GM12878 (cell line): Measurements from ENCODE around the gene GPC6. TPM values are rescaled to one million over a fixed set of nuclear protein-coding genes. Genes with fewer than 3 reads are reported as not detected.
"Not testable (repeated sequence)": the region's sequence is repeated elsewhere in the genome, so short reads cannot be mapped to it uniquely, and the experiment has no call there.

Experiments
- ATAC-seq: fragments of 200-7000 bp; cut with Tn5 transposase; 3 replicates; pipeline ENCODE4 v1.9.1; 2020; ENCODE audit warnings: mild to moderate bottlenecking, moderate library complexity
- BruUV-seq: library from RNA; stranded (reverse); fragments of 400-500 nt; replicated peaks from 2 replicates; lab custom pipeline; 2021; lab: Mats Ljungman, UMichigan
- CTCF ChIA-PET: fragments of 300-600 bp; sonication (Branson Sonifier 250); formaldehyde crosslinking; extraction: SDS; loops from one replicate; lab custom pipeline; 2021; ENCODE audit warnings: inconsistent platforms; lab: Yijun Ruan, JAX
- POLR2A ChIA-PET: fragments of 350-600 bp; formaldehyde crosslinking; extraction: SDS; loops from one replicate; lab custom pipeline; 2021; ENCODE audit warnings: inconsistent platforms; lab: Charles Lee
- RAD21 ChIA-PET: fragments of 300-600 bp; sonication (Branson Sonifier 250); formaldehyde crosslinking; loops from one replicate; lab custom pipeline; 2023; ENCODE audit warnings: antibody characterized with exemption; ENCODE audit not compliant: unreplicated experiment; lab: Charles Lee
- SMC1A ChIA-PET: fragments of 300-600 bp; sonication (Branson Sonifier 250); formaldehyde crosslinking; loops from one replicate; lab custom pipeline; 2023; ENCODE audit not compliant: unreplicated experiment, uncharacterized antibody; lab: Charles Lee
- DNase-seq: peaks from one replicate; pipeline ENCODE4 v3.0.0-alpha.2; 2011; ENCODE audit warnings: low read depth, low spot score
- FAIRE-seq: peaks from 3 replicates; lab custom pipeline; 2011; peaks lifted over from hg19 to GRCh38; lab: Jason Lieb, UNC
- H2AFZ ChIP-seq: 2 replicates; pipeline ENCODE4 v1.6.0; 2011; ENCODE audit warnings: low read depth, low read length, control low read depth; ENCODE audit not compliant: control insufficient read depth
- H3K27ac ChIP-seq: 2 replicates; pipeline ENCODE4 v1.5.1; 2011; ENCODE audit warnings: control low read depth; ENCODE audit not compliant: control insufficient read depth, insufficient read depth
- H3K27me3 ChIP-seq, 2 experiments: replicated peaks in 1 of 2; 2 replicates each; pipeline versions ENCODE4 v1.6.0 to v1.6.1; 2011; ENCODE audit warnings: low read length in 1 of 2; ENCODE audit not compliant: control insufficient read depth in 2 of 2, insufficient read depth in 2 of 2
- H3K36me3 ChIP-seq, 2 experiments: 2 replicates each; pipeline ENCODE4 v1.5.1; 2011; ENCODE audit warnings: low read length in 1 of 2; ENCODE audit not compliant: control insufficient read depth in 2 of 2, insufficient read depth in 2 of 2
- H3K4me1 ChIP-seq: 2 replicates; pipeline ENCODE4 v1.6.1; 2011; ENCODE audit warnings: mild to moderate bottlenecking, low read length, moderate library complexity, mixed read lengths; ENCODE audit not compliant: control insufficient read depth, insufficient read depth
- H3K4me2 ChIP-seq: 2 replicates; pipeline ENCODE4 v1.6.0; 2011; ENCODE audit warnings: control low read depth; ENCODE audit not compliant: control insufficient read depth, insufficient read depth
- H3K4me3 ChIP-seq: fragments of 200-600 bp; sonication (generic); 2 replicates; pipeline ENCODE4 v1.5.1; 2016
- H3K79me2 ChIP-seq: 2 replicates; pipeline ENCODE4 v1.6.0; 2011; ENCODE audit warnings: low read length; ENCODE audit not compliant: control insufficient read depth, insufficient read depth
- H3K9ac ChIP-seq: 2 replicates; pipeline ENCODE4 v1.8.0; 2011; ENCODE audit warnings: low read length, control low read depth, mixed read lengths; ENCODE audit not compliant: control insufficient read depth, insufficient read depth
- H3K9me3 ChIP-seq: replicated peaks from 3 replicates; pipeline ENCODE4 v1.5.1; 2011; ENCODE audit warnings: mild to moderate bottlenecking, low read length; ENCODE audit not compliant: control insufficient read depth, insufficient read depth
- H4K20me1 ChIP-seq: 2 replicates; pipeline ENCODE4 v1.6.0; 2011; ENCODE audit not compliant: control insufficient read depth, insufficient read depth
- GABPA ChIP-seq: IDR thresholded peaks from 2 replicates; pipeline ENCODE4 v1.6.1; 2014; ENCODE audit warnings: antibody characterized with exemption, low read depth, mild to moderate bottlenecking, inconsistent platforms
- HDAC2 ChIP-seq: fragments of 200-600 bp; sonication (generic); IDR thresholded peaks from 2 replicates; pipeline ENCODE4 v1.6.1; 2017
- MTA2 ChIP-seq: fragments of 450-650 bp; IDR thresholded peaks from 2 replicates; pipeline ENCODE4 v1.6.1; 2016; ENCODE audit warnings: low read depth, mild to moderate bottlenecking, moderate library complexity
- MXI1 ChIP-seq: fragments of 150-350 bp; IDR thresholded peaks from 2 replicates; pipeline ENCODE4 v1.6.1; 2011; ENCODE audit warnings: low read depth, mild to moderate bottlenecking, inconsistent platforms, low read length, improper control_type of control experiment
- MYC ChIP-seq: IDR thresholded peaks from 2 replicates; pipeline ENCODE4 v1.6.1; 2011; ENCODE audit warnings: mild to moderate bottlenecking, low read length, moderate library complexity, inconsistent platforms; ENCODE audit not compliant: insufficient read depth, insufficient replicate concordance, insufficient read length, severe bottlenecking
- NKRF ChIP-seq: fragments of 450-650 bp; conservative IDR thresholded peaks from 2 replicates; pipeline ENCODE4 v1.6.1; 2017; ENCODE audit warnings: mild to moderate bottlenecking, moderate library complexity
- PKNOX1 ChIP-seq: fragments of 450-650 bp; IDR thresholded peaks from 2 replicates; pipeline ENCODE4 v1.6.1; 2016; ENCODE audit warnings: mild to moderate bottlenecking
- RAD21 ChIP-seq: IDR thresholded peaks from 2 replicates; pipeline ENCODE4 v1.6.1; 2011; ENCODE audit warnings: mild to moderate bottlenecking, low read depth, low read length, moderate library complexity; ENCODE audit not compliant: insufficient read depth
- SKIL ChIP-seq: fragments of 450-650 bp; IDR thresholded peaks from 2 replicates; pipeline ENCODE4 v1.6.1; 2017; ENCODE audit warnings: mild to moderate bottlenecking, low read depth, inconsistent platforms; ENCODE audit not compliant: poor library complexity, severe bottlenecking
- WGBS: methylation state at CpG from one replicate; pipeline ENCODE4 v1.1.6; 2016; ENCODE audit warnings: low lambda C conversion rate; ENCODE audit not compliant: insufficient replicate concordance, insufficient coverage; ENCODE audit errors: missing lambda C conversion rate; 5-methylcytosine and 5-hydroxymethylcytosine counted together
- in situ Hi-C: fragments of 300-500 bp; cut with MboI; formaldehyde crosslinking; loops from 9 replicates; pipeline ENCODE4 v1.14.3; 2018; ENCODE audit warnings: mixed read lengths
- intact Hi-C: fragments of 100-400 bp; cut with micrococcal nuclease; formaldehyde crosslinking; loops from one replicate; pipeline ENCODE4 v1.14.2; 2022; ENCODE audit not compliant: unreplicated experiment
- polyA plus RNA-seq, 11 experiments: library from polyadenylated mRNA; depleted of rRNA in 4 of 11; unstranded in 6 of 11; stranded (reverse) in 5 of 11; fragments of >200 nt; fragmentation: Nextera tagmentation in 4 of 11; fragmentation: Illumina TruSeq in 1 of 11; extraction: Ambion mirVana in 4 of 11; extraction: Trizol in 1 of 11; gene quantifications; 1 replicate in 1 of 11; 2 replicates in 10 of 11; pipeline versions ENCODE4 v1.2.1 to v1.2.3, GENCODE V29; 2011 to 2016; ENCODE audit warnings: inconsistent platforms in 2 of 11, missing spikeins in 2 of 11, low read depth in 1 of 11
- total RNA-seq, 4 experiments: library from RNA; depleted of rRNA in 3 of 4; stranded (reverse); fragments of >200 nt in 3 of 4; fragmentation: Illumina TruSeq in 1 of 4; extraction: Trizol in 1 of 4; gene quantifications; 2 replicates each; pipeline versions ENCODE4 v1.2.1 to v1.2.3, GENCODE V29; 2013 to 2021

GPC6 gene
- total and polyA plus RNA-seq, 10 of the 15 experiments (the other 5 are each of a cell fraction or from before 2014, with no cell fraction given): 0.03 to 0.04 (median 0.03) TPM; not detected in 7

- Histone ChIP-seq H3K9ac (no peak overlapping the region), H3K27me3 (no peaks in the 10 kb centered on the region), H3K36me3 (no peaks in the 10 kb centered on the region), H3K4me1 (no peaks in the 10 kb centered on the region), H4K20me1 (no peaks in the 10 kb centered on the region), H2AFZ (no peak overlapping the region), H3K27ac (no peak overlapping the region), H3K79me2 (no peaks in the 10 kb centered on the region), H3K9me3 (no peaks in the 10 kb centered on the region), H3K4me3 (no peak overlapping the region), H3K4me2 (no peak overlapping the region)
- DNase-seq: no peak
- intact Hi-C loops (no loop called here), in situ Hi-C loops (no loop called here)
- FAIRE-seq: no peak
- no peak for ATAC-seq
- ChIA-PET CTCF (no interaction called here), SMC1A (no interaction called here), POLR2A (no interaction called here), RAD21 (no interaction called here)
- WGBS: 42% methylated on average over 3 of the region's 3 CpGs
- TF ChIP-seq PKNOX1: no peak
- TF ChIP-seq NKRF: no peak
- no peak for TF ChIP-seq HDAC2
- no peak for TF ChIP-seq MTA2
- TF ChIP-seq RAD21: no peak
- no peak for TF ChIP-seq GABPA
- TF ChIP-seq MXI1: no peak
- no peak for TF ChIP-seq MYC
- TF ChIP-seq SKIL: no peak
- no TSS peak for BruUV-seq
Observed at GRCh38 chr13:93320942-93321341, 94.3 kb downstream of the GPC6 start.

- ATAC-seq, H3K4me3 ChIP-seq, intact Hi-C loops, DNase-seq, H3K79me2 ChIP-seq, POLR2A ChIA-PET, CTCF ChIA-PET, H3K27me3 ChIP-seq, BruUV-seq, H3K9ac ChIP-seq, H3K4me2 ChIP-seq, H3K36me3 ChIP-seq, H3K9me3 ChIP-seq, H3K27ac ChIP-seq, H3K4me1 ChIP-seq, RAD21 ChIA-PET, H4K20me1 ChIP-seq, H2AFZ ChIP-seq, in situ Hi-C loops, FAIRE-seq: not testable (repeated sequence)
- SMC1A ChIA-PET: interaction anchor here (1.2 kb wide), 1 partner anchor 13 kb away, joined by 3 read pairs; no protein-coding TSS in a partner anchor
- WGBS: 100% methylated on average over 1 of the region's 1 CpG
Observed at GRCh38 chr13:93323880-93324279, 97.3 kb downstream of the GPC6 start.
